Adrenal gland (tissue), 5 donors: ENCODE results near the gene ABCB9.

Source experiments
- CTCF ChIP-seq, 6 experiments: fragments of 450-650 bp in 4 of 6; fragments of 200-600 bp in 2 of 6; sonication (generic) in 1 of 6; IDR thresholded peaks; 1 replicate in 5 of 6; 2 replicates in 1 of 6; pipeline versions ENCODE4 v1.5.1 to v1.8.0; 2016 to 2021; ENCODE audit warnings: antibody characterized with exemption in 6 of 6, mild to moderate bottlenecking in 2 of 6, moderate library complexity in 1 of 6
- POLR2A ChIP-seq, 2 donors: fragments of 450-650 bp; IDR thresholded peaks; one replicate each; pipeline ENCODE4 v1.6.1; 2017; ENCODE audit warnings: antibody characterized with exemption in 2 of 2, mild to moderate bottlenecking in 2 of 2, moderate library complexity in 1 of 2
- donor health status: DM: no; HTN: no; CAD: no.

DNA sequence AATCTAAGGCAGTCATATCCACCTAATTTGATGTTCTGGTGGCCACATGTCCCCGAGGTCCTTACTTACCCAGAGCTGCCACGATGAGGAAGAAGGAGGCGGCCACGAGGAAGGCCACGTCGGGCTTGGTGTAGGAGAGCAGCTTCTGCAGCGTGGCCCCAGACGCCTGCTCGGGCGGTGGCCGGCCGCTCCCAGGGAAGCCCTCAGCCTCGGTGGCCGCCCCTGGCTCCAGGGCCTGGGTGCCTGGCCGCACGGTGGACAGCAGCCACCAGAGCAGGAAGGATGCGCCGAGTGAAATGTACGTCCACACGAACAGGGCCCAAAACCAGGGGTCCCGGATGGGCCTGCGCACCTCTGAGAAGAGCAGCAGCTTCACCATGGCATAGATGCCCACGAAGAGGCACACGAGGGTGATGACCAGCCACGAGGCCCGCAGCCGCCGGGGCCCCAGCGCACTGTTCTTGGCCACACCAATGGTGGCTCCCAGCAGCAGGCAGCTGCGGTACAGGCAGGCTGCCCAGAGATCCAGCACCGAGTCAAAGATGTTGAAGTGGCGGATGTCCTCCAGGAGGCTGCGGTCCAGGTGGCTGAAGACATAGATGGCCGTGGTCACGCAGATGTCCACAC, 6.6 kb downstream of the ABCB9 start:
- TF ChIP-seq CTCF (IDR thresholded peaks at IDR 0.05) (no peak), POLR2A (IDR thresholded peaks at IDR 0.05) (no peak)
